GM15510 (cell line): ENCODE data around the gene ANKH.

Source experiments
- POLR2A ChIP-seq: IDR thresholded peaks from 3 replicates; pipeline ENCODE4 v1.6.1; 2011; ENCODE audit warnings: borderline replicate concordance; ENCODE audit not compliant: insufficient read length; ENCODE audit errors: extremely low read depth

The ANKH gene

GRCh38 chr5:14756478-14756877 is 115.1 kb downstream of the ANKH start:
- no peak for TF ChIP-seq POLR2A

GRCh38 chr5:14753947-14754346 is 117.6 kb downstream of the ANKH start:
- TF ChIP-seq POLR2A = no peak

GRCh38 chr5:14753292-14753691 is 118.3 kb downstream of the ANKH start:
- TF ChIP-seq POLR2A = no peak

- no peak for TF ChIP-seq POLR2A
Observed at GRCh38 chr5:14752497-14753071, 119.0 kb downstream of the ANKH start.

GRCh38 chr5:14750712-14751111 is 120.9 kb downstream of the ANKH start:
- no peak for TF ChIP-seq POLR2A

GRCh38 chr5:14749579-14750101 is 121.9 kb downstream of the ANKH start:
- TF ChIP-seq POLR2A = no peak

- no peak for TF ChIP-seq POLR2A
Observed at GRCh38 chr5:14748180-14748900, 123.2 kb downstream of the ANKH start.

- TF ChIP-seq POLR2A = no peak
Observed at GRCh38 chr5:14745753-14746152, 125.8 kb downstream of the ANKH start.

- TF ChIP-seq POLR2A = no peak
Observed at GRCh38 chr5:14745188-14745563, 126.4 kb downstream of the ANKH start.

- TF ChIP-seq POLR2A = no peak
Observed at GRCh38 chr5:14744296-14745187, 127.0 kb downstream of the ANKH start.

GRCh38 chr5:14743601-14744295 is 127.8 kb downstream of the ANKH start:
- TF ChIP-seq POLR2A = no peak

GRCh38 chr5:14742498-14742897 is 129.1 kb downstream of the ANKH start:
- no peak for TF ChIP-seq POLR2A

- no peak for TF ChIP-seq POLR2A
Observed at GRCh38 chr5:14741801-14742440, 129.7 kb downstream of the ANKH start.

GRCh38 chr5:14741131-14741530 is 130.4 kb downstream of the ANKH start:
- no peak for TF ChIP-seq POLR2A
